Endothelial cell of umbilical vein (primary cell): ENCODE results near the gene EPS15. TPM values are rescaled to one million over a fixed set of nuclear protein-coding genes. Genes with fewer than 3 reads are reported as not detected.

Source experiments
- BruUV-seq: library from RNA; stranded (reverse); fragments of 400-500 nt; replicated peaks from 2 replicates; lab custom pipeline; 2021; lab: Mats Ljungman, UMichigan
- CTCF ChIA-PET: fragments of 300-600, 350-600 bp; sonication (Branson Sonifier 250); formaldehyde crosslinking; loops from one replicate; lab custom pipeline; 2021; ENCODE audit warnings: antibody characterized with exemption, inconsistent platforms; lab: Charles Lee
- POLR2A ChIA-PET: fragments of 300-600, 350-600 bp; sonication (Branson Sonifier 250); formaldehyde crosslinking; loops from one replicate; lab custom pipeline; 2021; ENCODE audit warnings: antibody characterized with exemption, inconsistent platforms; lab: Charles Lee
- DNase-seq: peaks from one replicate; pipeline ENCODE4 v3.0.0-alpha.2; 2011; ENCODE audit warnings: low read depth, low spot score
- FAIRE-seq: peaks from 2 replicates; lab custom pipeline; 2011; peaks lifted over from hg19 to GRCh38; lab: Jason Lieb, UNC
- H2AFZ ChIP-seq: 2 replicates; pipeline ENCODE4 v1.6.0; 2012; ENCODE audit warnings: low read depth, low read length, control low read depth, inconsistent platforms
- H3K27ac ChIP-seq: 2 replicates; pipeline ENCODE4 v1.5.1; 2011; ENCODE audit warnings: low read depth, mild to moderate bottlenecking, control low read depth, low read length, moderate library complexity; ENCODE audit not compliant: insufficient read depth
- H3K27me3 ChIP-seq, 2 experiments: 2 replicates each; pipeline versions ENCODE4 v1.6.0 to v1.6.1; 2011; ENCODE audit warnings: low read length in 2 of 2, mixed read lengths in 1 of 2; ENCODE audit not compliant: control insufficient read depth in 2 of 2, insufficient read depth in 2 of 2
- H3K36me3 ChIP-seq, 2 experiments: 2 replicates in 1 of 2; 3 replicates in 1 of 2; pipeline ENCODE4 v1.5.1; 2011; ENCODE audit warnings: low read length in 2 of 2, mild to moderate bottlenecking in 1 of 2, moderate library complexity in 1 of 2; ENCODE audit not compliant: control insufficient read depth in 2 of 2, insufficient read depth in 2 of 2; ENCODE audit errors: extremely low read depth in 1 of 2
- H3K4me1 ChIP-seq: 3 replicates; pipeline ENCODE4 v1.5.1; 2011; ENCODE audit warnings: mild to moderate bottlenecking, low read length; ENCODE audit not compliant: control insufficient read depth, insufficient read depth; ENCODE audit errors: extremely low read depth
- H3K4me2 ChIP-seq: 2 replicates; pipeline ENCODE4 v1.6.1; 2011; ENCODE audit warnings: low read length, control low read depth, mixed read lengths; ENCODE audit not compliant: insufficient read depth
- H3K4me3 ChIP-seq, 3 experiments: fragments of 200-600 bp in 1 of 3; sonication (generic), shearing (Covaris generic) in 1 of 3; replicated peaks in 1 of 3; 2 replicates each; pipeline ENCODE4 v1.5.1; 2011 to 2016; ENCODE audit warnings: control low read depth in 3 of 3, low read length in 3 of 3, mild to moderate bottlenecking in 2 of 3, inconsistent platforms in 1 of 3, low read depth in 1 of 3, moderate library complexity in 1 of 3; ENCODE audit not compliant: insufficient read depth in 1 of 3
- H3K79me2 ChIP-seq: 2 replicates; pipeline ENCODE4 v1.6.0; 2012; ENCODE audit warnings: low read length, inconsistent platforms; ENCODE audit not compliant: control insufficient read depth, insufficient read depth
- H3K9ac ChIP-seq: replicated peaks from 2 replicates; pipeline ENCODE3; 2011; ENCODE audit warnings: low read length, control low read depth; ENCODE audit not compliant: insufficient read depth; ENCODE audit errors: extremely low read depth
- H3K9me1 ChIP-seq: replicated peaks from 3 replicates; pipeline ENCODE4 v1.6.0; 2011; ENCODE audit warnings: mild to moderate bottlenecking, low read length; ENCODE audit not compliant: control insufficient read depth, insufficient read depth; ENCODE audit errors: extremely low read depth
- H3K9me3 ChIP-seq: replicated peaks from 2 replicates; pipeline ENCODE4 v1.5.1; 2012; ENCODE audit warnings: low read length, inconsistent platforms; ENCODE audit not compliant: control insufficient read depth, insufficient read depth
- H4K20me1 ChIP-seq: replicated peaks from 2 replicates; pipeline ENCODE3; 2011; ENCODE audit warnings: mild to moderate bottlenecking, low read length; ENCODE audit not compliant: control insufficient read depth, insufficient read depth; ENCODE audit errors: extremely low read depth
- EZH2 ChIP-seq: IDR thresholded peaks from 2 replicates; pipeline ENCODE4 v1.6.1; 2012; ENCODE audit warnings: borderline replicate concordance, low read depth, mild to moderate bottlenecking, moderate library complexity, low read length, inconsistent platforms; ENCODE audit not compliant: severe bottlenecking
- FOS ChIP-seq: IDR thresholded peaks from 2 replicates; pipeline ENCODE4 v1.6.1; 2011; ENCODE audit warnings: mild to moderate bottlenecking, low read length, moderate library complexity, borderline replicate concordance; ENCODE audit not compliant: insufficient read depth
- GATA2 ChIP-seq: IDR thresholded peaks from 2 replicates; pipeline ENCODE4 v1.7.0; 2011; ENCODE audit warnings: low read depth, mild to moderate bottlenecking, moderate library complexity, mixed read lengths, low read length; ENCODE audit not compliant: insufficient read length, insufficient read depth
- JUN ChIP-seq: IDR thresholded peaks from 2 replicates; pipeline ENCODE4 v1.6.1; 2011; ENCODE audit warnings: borderline replicate concordance, low read depth; ENCODE audit not compliant: insufficient read length, insufficient read depth
- MYC ChIP-seq: IDR thresholded peaks from one replicate; pipeline ENCODE4 v1.6.1; 2011; ENCODE audit warnings: mild to moderate bottlenecking, low read depth, low read length
- POLR2A ChIP-seq: IDR thresholded peaks from 2 replicates; pipeline ENCODE4 v1.6.1; 2012; ENCODE audit warnings: low read depth, mild to moderate bottlenecking, control low read depth, low read length
- POLR2AphosphoS5 ChIP-seq: IDR thresholded peaks from 2 replicates; pipeline ENCODE4 v1.6.1; 2012; ENCODE audit warnings: low read depth, mild to moderate bottlenecking, control low read depth, low read length, moderate library complexity; ENCODE audit not compliant: insufficient read depth
- dilution Hi-C: fragments of 300-500 bp; cut with MboI; formaldehyde crosslinking; loops from one replicate; pipeline ENCODE4 v1.15.0; 2019; ENCODE audit warnings: low sequenced_read_pairs; ENCODE audit not compliant: extremely low pct_ligation_motif_present
- intact Hi-C: fragments of 100-400 bp; cut with micrococcal nuclease; formaldehyde crosslinking; loops from one replicate; pipeline ENCODE4 v1.10.0; 2022
- polyA plus RNA-seq, 4 experiments: library from polyadenylated mRNA; depleted of rRNA in 3 of 4; stranded (reverse) in 3 of 4; unstranded in 1 of 4; fragments of >200 nt; gene quantifications; 2 replicates each; pipeline versions ENCODE4 v1.2.1 to v1.2.3, GENCODE V29; 2011 to 2012; ENCODE audit warnings: missing spikeins in 1 of 4
- total RNA-seq: library from RNA; stranded (reverse); gene quantifications from 2 replicates; pipeline ENCODE4 v1.2.3, GENCODE V29; 2021
- TF ChIP-seq, protein P1 (sequence below), 2 donors: IDR thresholded peaks; 1 replicate in 1 of 2; 2 replicates in 1 of 2; pipeline ENCODE4 v1.5.1; 2011; ENCODE audit warnings: low read length in 2 of 2, mild to moderate bottlenecking in 2 of 2, moderate library complexity in 2 of 2, control low read depth in 1 of 2, inconsistent platforms in 1 of 2, low read depth in 1 of 2; ENCODE audit not compliant: insufficient read depth in 1 of 2; ENCODE audit errors: extremely low read depth in 1 of 2
- TF ChIP-seq, protein P2 (sequence below): IDR thresholded peaks from 2 replicates; pipeline ENCODE4 v1.6.1; 2011; ENCODE audit not compliant: insufficient read depth, insufficient read length

The EPS15 gene
- total and polyA plus RNA-seq, 2 donors (not counting 3 experiments of a cell fraction or from before 2014, with no cell fraction given), result 15.4 to 44.8 TPM

DNA sequence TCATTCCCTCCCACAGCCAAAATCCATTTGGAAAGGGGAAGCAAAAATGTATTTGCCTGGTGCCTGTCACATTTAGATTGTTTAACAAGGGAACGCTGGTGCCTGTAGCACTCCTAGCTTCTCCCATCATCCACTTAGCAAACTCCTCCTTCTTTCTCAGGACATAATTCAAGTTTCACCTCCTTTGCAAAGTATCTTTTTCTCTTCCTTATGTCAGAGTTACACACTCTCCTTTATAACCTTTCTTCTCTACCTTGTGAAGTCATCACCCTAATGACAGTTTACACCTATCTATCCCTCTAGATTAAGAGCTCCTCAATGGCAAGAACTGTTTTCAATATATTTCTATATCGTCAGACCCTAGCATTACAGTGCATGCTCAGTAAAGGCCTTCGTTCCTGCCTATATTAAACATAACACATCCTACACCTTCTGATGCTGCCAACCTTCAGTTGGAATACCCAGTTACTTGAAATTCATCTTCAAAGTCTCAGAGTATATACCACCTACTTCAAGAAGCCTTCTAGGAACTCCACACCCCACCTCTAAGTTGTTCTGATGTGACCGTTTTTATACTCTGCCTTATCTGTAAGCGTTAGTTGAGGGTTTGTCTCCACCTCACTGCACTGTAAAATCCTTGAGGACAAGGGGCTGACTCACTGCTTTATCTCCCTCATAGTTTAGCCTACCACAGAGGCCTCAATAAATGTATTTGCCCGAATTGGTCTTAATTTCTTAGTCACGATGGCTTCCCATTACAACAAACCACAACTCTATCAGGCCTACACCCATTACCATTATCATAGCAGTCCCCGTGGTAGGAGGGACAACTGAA is 1.0 kb upstream of the EPS15 start:
- Histone ChIP-seq H3K4me3 (no peak overlapping the region), H3K4me1 (peaks cover 24% of the 10 kb centered on the region), H3K9ac (no peak overlapping the region), H3K9me1 (no peaks in the 10 kb centered on the region), H3K9me3 (no peaks in the 10 kb centered on the region), H3K4me2 (no peak overlapping the region), H3K36me3 (no peaks in the 10 kb centered on the region), H3K27ac (no peak overlapping the region), H3K27me3 (no peaks in the 10 kb centered on the region), H4K20me1 (peaks cover 9% of the 10 kb centered on the region), H2AFZ (peak overlapping the region; percentile 13), H3K79me2 (peaks cover 34% of the 10 kb centered on the region)
- ChIA-PET CTCF (interaction anchor here (1.0 to 3.5 kb wide), 3 partner anchors 9 to 224 kb away, joined by 3 to 18 read pairs (median 3); no protein-coding TSS in a partner anchor), POLR2A (no interaction called here)
- no TSS peak for BruUV-seq
- intact Hi-C loops, result loop anchor here (5.0 kb wide), 1 partner anchor 103 kb away; no protein-coding TSS in a partner anchor
- dilution Hi-C loops, result no loop called here
- DNase-seq (peak; percentile 10), FAIRE-seq (no peak)
- TF ChIP-seq EZH2, result no peak
- TF ChIP-seq POLR2A, result no peak
- no peak for TF ChIP-seq MYC
- TF ChIP-seq, protein P1, sequence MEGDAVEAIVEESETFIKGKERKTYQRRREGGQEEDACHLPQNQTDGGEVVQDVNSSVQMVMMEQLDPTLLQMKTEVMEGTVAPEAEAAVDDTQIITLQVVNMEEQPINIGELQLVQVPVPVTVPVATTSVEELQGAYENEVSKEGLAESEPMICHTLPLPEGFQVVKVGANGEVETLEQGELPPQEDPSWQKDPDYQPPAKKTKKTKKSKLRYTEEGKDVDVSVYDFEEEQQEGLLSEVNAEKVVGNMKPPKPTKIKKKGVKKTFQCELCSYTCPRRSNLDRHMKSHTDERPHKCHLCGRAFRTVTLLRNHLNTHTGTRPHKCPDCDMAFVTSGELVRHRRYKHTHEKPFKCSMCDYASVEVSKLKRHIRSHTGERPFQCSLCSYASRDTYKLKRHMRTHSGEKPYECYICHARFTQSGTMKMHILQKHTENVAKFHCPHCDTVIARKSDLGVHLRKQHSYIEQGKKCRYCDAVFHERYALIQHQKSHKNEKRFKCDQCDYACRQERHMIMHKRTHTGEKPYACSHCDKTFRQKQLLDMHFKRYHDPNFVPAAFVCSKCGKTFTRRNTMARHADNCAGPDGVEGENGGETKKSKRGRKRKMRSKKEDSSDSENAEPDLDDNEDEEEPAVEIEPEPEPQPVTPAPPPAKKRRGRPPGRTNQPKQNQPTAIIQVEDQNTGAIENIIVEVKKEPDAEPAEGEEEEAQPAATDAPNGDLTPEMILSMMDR (IDR thresholded peaks at IDR 0.05; ENCODE audit: extremely low read depth in 1 of 2, insufficient read depth in 1 of 2, low read depth in 1 of 2, low read length in 2 of 2), result no peak
- TF ChIP-seq FOS, result no peak
- TF ChIP-seq, protein P2, sequence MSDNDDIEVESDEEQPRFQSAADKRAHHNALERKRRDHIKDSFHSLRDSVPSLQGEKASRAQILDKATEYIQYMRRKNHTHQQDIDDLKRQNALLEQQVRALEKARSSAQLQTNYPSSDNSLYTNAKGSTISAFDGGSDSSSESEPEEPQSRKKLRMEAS, result no peak
- TF ChIP-seq GATA2, result no peak
- no peak for TF ChIP-seq POLR2AphosphoS5
- no peak for TF ChIP-seq JUN
